ENCODE results near the gene OSCAR.
"Not testable (repeated sequence)": the region's sequence is repeated elsewhere in the genome, so short reads cannot be mapped to it uniquely, and the experiment has no call there.

Gene OSCAR

DNA sequence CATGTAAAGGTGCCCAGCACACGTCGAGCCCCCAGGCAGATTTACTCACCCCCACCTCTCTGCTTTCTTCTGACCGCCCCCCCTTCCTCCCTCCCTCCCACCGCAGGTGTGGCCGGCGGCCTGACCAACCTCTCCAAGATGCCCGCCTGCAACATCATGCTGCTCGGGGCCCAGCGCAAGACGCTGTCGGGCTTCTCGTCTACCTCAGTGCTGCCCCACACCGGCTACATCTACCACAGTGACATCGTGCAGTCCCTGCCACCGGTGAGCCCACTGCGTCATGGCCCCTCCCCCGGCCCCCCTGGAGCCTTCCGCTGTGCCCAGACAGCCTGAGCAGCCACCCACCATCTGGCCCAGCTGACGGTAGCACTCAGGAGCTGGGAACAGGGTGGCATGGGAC is 23.8 kb upstream of the OSCAR start:
- DNase-seq: no peak

DNA sequence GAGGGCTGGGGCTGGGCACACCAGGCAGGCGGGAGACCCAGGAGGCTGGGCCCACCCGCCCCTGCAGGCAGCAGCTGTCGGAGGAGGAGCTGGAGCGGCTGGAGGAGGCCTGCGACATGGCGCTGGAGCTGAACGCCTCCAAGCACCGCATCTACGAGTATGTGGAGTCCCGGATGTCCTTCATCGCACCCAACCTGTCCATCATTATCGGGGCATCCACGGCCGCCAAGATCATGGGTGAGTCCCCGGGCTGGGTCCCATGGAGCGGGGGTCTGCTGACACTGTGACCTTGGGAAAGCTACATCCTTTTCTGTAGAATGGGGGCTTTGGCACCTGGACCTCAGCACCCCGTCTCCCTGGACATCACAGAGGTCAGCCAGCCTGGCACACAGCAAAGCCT is 23.1 kb upstream of the OSCAR start:
- DNase-seq: no peak

DNA sequence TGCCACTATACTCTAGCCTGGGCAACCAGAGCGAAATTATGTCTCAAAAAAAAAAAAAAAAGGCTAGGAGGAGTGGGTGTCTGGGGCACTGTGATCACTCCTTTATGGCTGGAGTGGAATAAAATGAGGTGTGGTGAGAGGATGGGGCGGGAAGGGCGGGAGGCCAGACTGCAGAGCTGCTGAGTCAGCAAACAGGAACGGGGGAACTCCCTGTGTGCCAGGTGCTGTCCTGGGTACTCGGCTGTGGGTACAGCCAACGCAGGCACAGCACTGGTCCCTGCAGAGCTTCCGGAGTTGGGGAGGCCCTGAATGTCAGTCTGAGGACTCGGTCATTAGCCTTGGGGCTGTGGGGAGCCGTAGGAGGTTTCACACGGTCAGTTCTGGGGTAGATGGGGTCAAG is 20.7 kb upstream of the OSCAR start:
- no peak for DNase-seq

DNA sequence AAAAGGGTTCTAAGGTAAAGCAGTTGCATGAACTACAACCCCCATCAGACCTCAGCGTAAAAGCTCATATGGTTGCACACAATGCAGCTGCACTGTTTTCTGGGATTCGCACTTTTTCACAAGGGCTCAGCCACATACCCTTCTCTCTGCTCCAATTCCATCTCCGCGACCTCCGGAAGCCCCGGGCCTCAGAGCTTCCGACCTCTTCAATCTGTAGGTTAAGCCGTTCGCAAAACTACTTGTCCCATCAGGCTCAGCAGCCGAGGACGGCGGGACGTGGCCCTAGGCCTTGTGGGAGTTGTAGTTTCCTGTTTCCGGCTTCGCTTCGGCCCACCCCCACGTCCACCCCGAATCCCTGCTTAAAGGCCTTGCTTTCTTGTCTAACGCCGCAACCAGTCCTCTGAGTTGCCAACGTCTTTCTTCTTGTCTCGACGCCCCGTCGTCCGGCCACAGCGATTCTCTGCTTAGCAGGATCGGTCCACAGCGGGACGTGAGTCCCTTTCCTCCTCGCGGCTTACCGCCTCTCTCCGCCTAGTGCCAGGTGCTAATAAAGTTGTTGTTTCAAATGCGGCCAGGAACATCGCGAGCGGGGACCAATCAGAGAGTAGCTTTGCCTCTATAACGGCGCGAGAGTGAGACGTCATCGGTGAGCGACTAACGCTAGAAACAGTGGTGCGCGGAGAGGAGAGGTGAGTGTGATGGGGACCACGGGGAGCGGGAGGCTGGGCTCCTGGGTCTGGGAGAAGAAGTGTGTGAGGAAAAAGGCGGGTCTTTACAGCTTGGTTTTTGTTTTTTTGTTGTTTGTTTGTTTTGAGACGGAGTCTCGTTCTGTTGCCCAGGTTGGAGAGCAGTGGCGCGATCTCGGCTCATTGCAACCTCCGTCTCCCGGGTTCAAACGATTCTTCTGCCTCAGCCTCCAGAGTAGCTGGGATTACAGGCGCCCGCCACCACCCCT is 14.8 kb upstream of the OSCAR start, which contains the start of the genes PRPF31 and TFPT:
Gene PRPF31, plus strand, starts transcription at position 646 of the 955 bp plus-strand sequence. CDS start 2,525 bp downstream, outside the sequence.
Gene TFPT, minus strand, starts transcription at position 549 of the 955 bp plus-strand sequence. Its CDS starts 388 bp downstream, at position 161.
- DNase-seq: peak; percentile 99

DNA sequence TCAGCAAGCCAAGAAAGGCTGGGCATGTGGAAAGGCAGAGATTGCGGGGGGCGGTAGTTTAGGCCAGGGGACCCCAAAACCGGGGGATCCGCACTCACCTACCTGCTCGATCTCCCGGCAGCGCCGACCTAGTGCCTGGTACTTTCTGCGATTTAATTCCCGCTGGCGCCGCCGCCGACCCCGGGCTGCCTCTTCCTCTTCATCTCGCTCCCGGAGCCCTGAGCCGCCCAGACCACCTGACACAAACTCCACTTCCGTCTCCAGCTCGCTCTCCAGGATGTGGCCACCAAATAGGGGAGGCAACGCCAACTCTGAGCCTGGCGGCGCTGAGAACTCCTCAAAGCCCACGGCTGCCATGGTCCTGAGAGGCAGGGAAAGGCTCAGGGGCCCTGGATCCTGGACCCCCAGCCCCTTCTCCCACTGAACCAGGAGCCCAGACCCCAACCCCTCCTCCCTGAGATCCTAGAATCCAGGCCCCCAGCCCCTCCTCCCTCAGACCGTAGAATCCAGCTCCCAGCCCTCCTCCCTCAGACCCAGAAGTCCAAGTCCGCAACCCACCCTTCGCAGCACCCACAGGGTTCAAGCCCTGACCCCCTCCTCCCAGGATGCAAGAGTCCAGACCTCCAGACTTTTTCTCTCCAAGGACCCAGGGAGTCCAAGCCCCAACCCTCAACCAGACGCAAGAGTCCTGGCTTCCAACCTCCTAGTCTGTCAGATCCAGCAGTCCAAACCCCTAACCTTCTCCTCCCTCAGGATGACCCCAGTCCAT is 13.9 kb upstream of the OSCAR start:
- DNase-seq: peak; percentile 65

DNA sequence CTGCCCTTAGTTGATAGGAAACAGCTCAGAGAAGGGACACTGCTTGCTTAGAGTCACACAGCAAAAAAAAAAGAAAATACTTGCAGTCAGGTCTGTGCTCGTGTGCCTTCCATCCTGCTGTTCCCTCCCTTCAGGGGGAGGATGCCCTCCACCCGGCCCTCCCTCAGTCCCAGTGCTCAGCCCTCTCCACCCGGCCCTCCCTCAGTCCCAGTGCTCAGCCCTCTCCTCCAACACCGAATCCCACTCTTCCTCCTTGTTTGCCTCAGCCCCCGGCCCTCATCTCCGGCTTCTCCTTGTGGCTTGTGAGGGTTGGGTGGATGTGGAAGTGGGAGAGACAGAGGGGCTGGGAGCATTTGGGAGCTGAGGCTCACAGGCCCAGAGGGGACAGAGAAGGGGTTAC is 9.0 kb upstream of the OSCAR start:
- DNase-seq: no peak

DNA sequence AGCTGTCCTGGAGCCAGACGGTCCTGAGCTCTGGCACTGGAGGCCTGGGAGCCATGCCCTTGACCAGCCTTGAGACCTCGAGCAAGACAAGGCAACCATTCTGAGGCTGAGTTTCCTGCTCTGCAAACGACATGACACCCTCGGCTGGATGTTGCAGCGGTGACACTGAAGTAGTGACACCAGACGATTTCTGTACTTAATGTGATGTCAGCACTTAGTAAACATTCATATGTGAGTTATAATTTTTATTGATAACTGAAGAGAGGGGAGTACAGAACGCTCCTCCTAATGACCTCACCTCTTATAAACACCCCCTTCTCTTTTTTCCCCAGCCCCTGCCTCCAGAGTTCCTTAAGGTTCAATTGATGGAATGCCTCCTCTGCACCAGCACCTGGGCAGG is 7.9 kb upstream of the OSCAR start:
- DNase-seq: no peak

DNA sequence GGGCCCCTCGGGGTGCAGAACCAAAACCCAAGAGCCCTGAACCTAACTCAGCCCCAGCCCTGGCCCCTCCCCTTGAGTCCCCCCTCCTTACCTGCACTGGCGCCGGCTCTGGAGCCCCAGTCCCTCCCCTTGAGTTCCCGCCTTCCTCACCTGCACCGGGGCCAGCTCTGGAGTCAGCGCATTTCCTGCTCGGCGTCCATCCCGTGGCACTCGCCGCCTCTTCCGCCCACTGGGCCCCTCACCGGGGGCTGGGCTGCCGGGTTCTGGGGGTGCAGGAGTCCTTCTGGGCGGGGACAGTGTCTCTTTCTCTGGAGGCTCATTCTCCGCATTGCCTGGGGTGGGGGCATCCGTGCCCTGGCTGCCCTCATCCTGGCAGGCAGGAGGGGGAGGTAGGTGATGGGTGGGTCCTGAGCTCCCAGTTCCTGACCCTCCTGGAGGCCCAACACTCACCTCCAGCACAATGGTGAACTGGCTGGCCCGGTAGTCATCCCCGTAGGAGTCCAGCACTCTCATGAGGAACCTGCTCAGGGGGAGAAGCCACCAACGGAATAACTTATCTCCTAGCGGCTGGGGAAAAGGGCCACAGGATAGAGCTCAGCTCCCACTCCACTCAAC is 7.4 kb upstream of the OSCAR start:
- DNase-seq: no peak

DNA sequence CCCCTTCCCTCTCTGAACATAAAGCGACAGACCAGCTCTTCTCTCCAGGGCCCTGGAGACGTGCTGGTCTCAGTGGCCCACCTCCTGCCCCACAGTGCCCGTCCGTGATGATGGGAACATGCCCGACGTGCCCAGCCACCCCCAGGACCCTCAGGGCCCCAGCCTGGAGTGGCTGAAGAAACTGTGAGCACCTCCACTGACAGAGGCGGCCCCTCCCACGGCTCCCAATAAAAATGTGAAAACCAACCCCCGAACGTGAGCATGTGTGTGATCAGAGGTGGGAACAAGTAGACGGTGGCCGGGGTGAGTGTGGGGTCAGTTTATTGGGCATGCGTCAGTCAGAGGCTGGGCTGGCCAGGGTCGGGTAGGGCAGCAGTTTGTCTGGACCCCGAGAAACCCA is 6.1 kb upstream of the OSCAR start:
- no peak for DNase-seq

DNA sequence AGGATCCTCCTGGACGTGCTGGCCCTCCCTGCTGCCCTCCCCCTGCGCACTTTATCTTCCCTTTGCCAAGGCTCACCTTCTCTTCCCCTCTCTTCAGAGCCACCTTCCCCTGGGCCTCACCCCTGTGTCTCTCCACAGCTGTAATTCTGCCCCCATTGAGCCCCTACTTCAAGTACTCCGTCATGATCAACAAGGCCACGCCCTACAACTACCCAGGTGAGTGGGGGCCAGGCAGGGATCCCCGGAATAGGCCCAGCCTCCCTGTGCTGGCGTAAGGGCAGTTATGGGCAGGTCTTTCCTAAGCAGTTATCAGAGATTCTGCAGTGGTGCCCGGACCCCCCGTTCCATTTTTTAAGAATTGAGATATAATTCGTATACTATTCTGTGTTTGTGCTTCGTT is 5.2 kb upstream of the OSCAR start:
- no peak for DNase-seq

DNA sequence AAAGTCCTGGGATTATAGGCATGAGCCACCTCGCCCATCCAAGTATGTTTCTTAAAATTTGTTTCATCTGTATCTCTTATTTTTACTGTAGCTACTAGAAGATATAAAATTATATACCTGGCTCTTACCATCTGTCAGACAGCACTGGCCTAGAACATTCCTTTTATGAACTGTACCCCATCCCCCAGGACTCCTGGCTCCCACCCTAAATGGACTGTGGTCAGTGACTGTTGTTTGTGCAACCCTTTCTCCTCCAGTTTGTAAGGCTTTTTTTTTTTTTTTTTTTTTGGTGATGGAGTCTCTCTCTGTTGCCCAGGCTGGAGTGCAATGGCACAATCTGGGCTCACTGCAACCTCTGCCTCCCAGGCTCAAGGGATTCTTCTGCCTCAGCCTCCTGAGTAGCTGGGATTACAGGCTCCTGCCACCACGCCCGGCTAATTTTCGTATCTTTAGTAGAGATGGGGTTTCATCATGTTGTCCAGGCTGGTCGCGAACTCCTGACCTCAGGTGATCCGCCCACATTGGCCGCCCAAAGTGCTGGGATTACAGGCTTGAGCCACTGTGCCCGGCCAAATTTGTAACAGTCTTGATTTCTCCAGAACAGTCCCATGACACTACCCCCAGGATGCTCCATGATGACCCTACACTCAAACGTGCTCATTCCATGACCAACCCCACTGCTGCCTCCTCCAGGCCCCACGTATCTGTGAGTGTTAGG is 4.6 kb upstream of the OSCAR start:
- DNase-seq: no peak

DNA sequence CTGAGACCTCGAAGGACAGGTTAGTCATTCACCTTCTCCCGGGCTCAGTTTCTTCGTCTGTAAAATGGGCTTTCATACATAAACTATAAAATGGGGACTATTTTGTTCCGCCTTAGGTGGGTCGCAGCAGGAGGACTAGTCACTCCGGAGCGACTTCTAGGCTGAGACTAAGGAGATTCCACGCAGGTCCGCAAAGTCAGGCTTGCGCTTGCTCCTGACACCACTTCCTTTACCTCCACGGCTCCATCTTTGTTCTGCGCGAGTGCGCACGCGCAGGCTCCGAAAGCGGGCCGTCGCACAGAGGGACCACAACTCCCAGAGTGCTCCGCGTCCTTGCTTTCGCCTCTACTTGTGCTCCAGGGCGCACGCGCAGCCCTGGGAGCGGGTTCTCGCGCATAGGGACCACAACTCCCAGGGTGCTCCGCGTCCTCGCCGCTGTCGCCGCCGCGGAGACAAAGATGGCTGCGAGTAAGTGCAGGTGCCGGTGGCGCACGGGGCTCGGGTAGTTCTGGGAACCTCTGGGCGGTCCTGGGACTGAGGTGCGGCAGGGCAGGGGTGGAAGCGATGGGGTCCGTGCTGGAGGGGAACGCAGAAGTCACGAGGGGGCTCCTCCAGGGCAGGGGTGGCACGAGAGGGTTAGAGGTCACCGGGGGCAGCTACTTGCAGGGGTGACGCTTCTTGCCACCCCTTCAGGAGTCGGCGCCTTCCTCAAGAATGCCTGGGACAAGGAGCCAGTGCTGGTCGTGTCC is 2.0 kb upstream of the OSCAR start, which contains the start of gene NDUFA3:
Gene NDUFA3, plus strand, starts transcription at position 435 of the 749 bp plus-strand sequence. Its CDS starts 24 bp downstream, at position 459.
- peak; percentile 99 for DNase-seq

DNA sequence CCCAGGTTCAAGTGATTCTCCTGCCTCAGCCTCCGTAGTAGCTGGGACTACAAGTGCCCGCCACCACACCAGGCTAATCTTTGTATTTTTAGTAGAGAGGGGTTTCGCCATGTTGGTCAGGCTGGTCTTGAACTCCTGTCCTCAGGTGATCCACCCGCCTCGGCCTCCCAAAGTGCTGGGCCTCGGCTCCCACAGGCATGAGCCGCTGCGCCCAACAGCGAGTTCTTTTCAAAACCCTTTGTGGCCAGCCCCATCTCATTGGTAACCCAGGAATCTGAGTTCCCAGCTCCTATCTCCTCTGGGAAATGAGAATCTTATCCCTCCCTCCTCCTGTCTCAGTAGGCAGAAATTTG is 724 bp downstream of the OSCAR start:
- not testable (repeated sequence) for DNase-seq

DNA sequence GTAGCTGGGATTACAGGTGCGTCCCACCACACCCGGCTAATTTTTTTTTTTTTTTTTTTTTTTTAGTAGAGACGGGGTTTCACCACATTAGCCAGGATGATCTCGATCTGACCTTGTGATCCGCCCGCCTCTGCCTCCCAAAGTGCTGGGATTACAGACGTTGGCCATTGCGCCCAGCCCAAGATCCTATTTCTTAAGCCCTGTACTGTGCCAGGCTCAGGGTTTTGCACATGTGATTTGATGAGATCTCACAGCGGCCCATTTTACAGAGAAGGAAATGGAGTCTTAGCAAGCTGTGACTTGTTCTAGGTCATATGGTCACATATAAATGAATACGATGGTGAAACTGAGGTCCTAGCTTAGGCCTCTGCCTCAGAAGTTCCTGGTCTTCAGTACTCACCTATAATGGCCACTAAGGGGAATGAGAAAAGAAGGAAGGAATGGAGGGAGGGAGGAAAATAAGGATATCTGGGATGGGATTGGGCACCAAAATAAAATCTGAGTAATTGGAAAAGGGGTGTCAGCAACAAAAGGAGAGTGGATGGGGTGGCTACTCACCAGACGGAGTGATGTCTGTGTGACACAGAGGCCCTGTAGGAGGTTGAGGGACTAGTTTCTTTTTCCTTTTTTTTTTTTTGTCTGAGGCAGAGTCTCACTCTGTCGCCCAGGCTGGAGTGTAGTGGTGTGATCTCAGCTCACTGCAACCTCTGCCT is 1.3 kb downstream of the OSCAR start:
- no peak for DNase-seq

DNA sequence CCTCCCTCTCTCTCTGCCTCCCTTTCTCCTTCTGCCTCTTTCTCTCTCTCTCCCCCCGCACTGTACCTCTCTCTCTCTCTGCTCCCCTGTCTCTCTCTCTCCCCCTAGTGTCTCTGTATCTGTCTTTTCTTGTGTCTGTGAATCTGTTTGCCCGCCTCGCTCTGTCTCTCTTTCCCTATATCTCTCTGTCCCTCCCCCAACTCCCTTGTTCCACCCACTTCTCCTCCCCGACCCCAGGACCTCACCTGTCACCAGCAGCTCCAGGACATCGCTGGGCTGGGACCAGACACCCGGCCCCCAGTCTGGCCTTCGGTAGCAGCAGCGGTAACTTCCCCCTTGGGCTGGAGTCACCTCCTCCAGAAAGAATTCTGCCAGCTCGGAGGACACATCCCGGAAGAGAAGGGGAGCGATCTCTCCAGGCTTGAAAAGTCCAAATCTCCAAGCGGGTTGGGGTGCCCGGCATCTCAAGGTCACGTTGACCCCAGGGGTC is 3.9 kb downstream of the OSCAR start:
- DNase-seq: peak; percentile 11

DNA sequence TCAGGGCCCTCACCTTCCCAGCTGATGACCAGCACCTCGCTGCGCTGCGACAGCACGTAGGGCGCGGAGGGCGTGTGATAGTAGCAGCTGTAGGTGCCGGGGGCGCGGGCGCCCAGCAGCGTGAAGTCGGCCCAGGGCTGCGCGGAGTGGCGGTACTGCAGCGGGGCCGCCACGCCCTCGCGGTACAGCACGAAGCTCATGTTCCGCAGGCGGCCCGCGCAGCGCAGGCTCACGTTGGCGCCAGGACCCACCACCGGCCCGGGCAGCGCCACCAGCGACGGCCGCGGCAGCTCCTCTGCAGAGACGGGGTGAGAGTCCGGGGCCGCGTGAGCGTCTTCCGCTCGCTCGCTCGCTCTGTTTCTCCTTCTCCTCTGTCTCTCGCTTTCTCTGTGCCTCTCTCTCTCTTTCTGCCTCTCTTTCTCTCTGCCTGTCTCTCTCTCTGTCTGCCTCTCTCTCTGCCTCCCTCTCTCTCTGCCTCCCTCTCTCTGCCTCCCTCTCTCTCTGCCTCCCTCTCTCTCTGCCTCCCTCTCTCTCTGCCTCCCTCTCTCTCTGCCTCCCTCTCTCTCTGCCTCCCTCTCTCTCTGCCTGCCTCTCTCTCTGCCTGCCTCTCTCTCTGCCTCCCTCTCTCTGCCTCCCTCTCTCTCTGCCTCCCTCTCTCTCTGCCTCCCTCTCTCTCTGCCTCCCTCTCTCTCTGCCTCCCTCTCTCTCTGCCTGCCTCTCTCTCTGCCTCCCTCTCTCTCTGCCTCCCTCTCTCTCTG is 4.6 kb downstream of the OSCAR start:
- DNase-seq: peak; percentile 44

DNA sequence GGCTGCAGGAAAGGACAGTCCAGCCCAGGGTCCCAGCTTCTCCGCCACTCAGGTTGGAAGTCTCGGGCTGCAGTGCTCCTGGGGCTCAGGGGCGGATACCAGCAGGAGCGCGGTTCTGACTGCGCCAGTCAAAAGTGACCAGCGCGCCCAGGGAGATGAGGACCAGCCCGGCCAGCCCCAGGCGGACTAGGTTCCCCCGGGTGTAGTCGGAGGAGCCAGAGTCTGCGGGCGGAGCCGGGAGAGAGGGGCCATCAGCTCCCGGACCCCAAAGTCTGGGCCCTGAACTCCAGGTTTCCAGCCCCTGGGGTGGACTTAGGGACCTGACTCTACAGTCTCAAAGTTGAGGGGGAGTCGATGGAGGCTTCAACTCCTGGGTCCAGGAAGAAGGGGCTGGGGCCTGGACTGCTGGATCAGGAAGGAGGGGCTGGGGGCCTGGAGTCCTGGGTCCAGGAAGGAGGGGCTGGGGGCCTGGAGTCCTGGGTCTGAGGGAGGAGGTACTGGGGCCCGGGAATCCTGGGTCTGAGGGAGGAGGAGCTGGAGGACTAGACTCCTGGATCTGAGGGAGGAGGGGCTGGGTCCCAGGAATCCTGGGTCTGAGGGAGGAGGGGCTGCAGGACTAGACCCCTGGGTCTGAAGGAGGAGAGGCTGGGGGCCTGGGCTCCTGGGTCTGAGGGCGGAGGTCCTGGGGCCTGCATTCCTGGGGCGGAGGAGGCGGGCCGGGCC is 5.3 kb downstream of the OSCAR start:
- no peak for DNase-seq

DNA sequence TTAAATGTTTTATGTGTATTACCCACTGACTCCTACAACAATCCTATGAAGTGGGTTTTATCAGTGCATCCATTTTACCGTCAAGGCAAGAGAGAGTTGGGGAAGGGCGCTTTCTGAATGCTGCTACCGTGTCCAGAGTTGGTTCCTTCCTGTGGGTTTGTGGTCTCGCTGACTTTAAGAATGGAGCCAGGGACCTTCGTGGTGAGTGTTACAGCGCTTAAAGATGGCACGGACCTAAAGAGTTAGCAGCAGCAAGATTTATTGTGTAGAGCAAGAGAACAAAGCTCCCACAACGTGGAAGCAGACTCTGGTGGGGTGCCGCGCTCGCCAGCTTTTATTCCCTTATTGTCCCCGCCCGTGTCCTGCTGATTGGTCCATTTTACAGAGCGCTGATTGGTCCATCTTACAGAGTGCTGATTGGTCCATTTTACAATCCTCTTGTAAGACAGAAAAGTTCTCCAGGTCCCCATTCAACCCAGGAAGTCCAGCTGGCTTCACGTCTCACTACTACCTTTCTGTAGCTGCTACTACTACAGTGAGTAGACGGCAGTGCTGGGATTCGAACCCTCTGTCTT is 6.1 kb downstream of the OSCAR start:
- no peak for DNase-seq

DNA sequence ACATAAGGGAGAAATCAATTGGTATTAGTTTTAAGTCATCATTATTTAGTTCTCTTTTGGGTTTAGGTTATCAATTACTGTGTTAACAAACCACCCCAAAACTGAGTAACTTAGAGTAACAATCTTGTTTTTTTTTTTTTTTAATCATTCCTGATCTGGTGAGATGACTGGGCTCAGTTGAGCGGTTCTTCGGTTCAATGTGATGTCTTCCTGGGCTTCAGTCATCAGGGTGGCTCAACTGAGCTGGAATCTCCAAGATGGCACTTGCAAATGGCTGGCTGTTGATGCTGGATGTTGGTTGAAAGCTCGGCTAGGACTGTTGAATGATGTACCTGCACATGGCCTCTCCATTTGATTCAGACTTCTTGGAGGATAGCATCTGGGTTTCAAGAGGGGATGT is 16.2 kb downstream of the OSCAR start:
- no peak for DNase-seq
